ENCODE measurements around the gene COX8A. TPM values are rescaled to one million over a fixed set of nuclear protein-coding genes. Genes with fewer than 3 reads are reported as not detected.

COX8A gene
- total RNA-seq, 1 experiment from 2014 or later: 615 TPM

DNA sequence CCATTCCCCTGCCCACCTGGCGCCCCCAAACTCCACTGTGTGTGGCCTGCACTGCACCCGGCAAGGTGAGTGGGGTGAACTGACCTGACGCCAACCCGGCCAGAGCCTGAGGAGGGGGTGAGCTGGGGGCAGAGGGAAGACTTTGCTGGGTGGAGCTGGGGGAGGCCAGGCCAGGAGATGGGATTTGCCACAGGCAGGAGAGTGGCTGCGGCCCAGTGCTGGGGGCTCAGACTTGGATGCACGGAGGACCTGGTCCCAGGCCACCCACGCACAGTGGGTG is 43.5 kb downstream of the COX8A start:
- POLR2A ChIA-PET (ENCODE audit: low non-redundant PET): no interaction called here

DNA sequence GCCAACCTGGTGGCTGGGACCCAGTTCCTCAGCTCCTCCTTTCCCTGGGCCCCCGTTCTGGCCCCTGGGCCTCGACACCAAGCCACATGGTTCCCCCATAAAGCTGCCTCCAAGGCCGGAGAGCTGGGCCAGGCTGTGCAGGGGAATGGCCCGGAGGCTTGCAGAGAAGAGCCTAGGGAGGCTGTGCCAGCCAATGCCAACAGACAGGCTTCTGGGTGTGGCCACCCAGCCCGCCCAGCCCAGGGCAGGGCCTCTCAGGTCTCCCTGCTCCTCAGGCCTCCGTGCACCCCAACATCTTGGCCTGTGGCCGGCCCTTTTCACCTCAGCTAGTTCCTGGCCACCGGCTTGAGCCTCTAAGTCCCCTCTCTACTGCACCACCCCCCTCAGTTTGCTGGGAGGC is 43.9 kb downstream of the COX8A start:
- H3K27me3 ChIP-seq (replicated peaks; ENCODE audit: insufficient read depth, low read depth, low read length, poor library complexity): no peaks in the 10 kb centered on the region
- H3K36me3 ChIP-seq (ENCODE audit: insufficient read depth, low read length, poor library complexity, severe bottlenecking): no peaks in the 10 kb centered on the region
- H3K27ac ChIP-seq (ENCODE audit: low read depth, low read length, poor library complexity, severe bottlenecking): no peak overlapping the region
- ChIA-PET CTCF (no interaction called here), POLR2A (ENCODE audit: low non-redundant PET) (no interaction called here)
- DNase-seq (ENCODE audit: low spot score): no peak
- BruUV-seq (replicated peaks): no TSS peak
- H3K4me3 ChIP-seq (ENCODE audit: low read depth, low read length, poor library complexity, severe bottlenecking): no peak overlapping the region
- TF ChIP-seq EZH2 (IDR thresholded peaks at IDR 0.05; ENCODE audit: borderline replicate concordance, low read depth, low read length, poor library complexity, severe bottlenecking): no peak
- TF ChIP-seq, protein P1, sequence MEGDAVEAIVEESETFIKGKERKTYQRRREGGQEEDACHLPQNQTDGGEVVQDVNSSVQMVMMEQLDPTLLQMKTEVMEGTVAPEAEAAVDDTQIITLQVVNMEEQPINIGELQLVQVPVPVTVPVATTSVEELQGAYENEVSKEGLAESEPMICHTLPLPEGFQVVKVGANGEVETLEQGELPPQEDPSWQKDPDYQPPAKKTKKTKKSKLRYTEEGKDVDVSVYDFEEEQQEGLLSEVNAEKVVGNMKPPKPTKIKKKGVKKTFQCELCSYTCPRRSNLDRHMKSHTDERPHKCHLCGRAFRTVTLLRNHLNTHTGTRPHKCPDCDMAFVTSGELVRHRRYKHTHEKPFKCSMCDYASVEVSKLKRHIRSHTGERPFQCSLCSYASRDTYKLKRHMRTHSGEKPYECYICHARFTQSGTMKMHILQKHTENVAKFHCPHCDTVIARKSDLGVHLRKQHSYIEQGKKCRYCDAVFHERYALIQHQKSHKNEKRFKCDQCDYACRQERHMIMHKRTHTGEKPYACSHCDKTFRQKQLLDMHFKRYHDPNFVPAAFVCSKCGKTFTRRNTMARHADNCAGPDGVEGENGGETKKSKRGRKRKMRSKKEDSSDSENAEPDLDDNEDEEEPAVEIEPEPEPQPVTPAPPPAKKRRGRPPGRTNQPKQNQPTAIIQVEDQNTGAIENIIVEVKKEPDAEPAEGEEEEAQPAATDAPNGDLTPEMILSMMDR (conservative IDR thresholded peaks at IDR 0.05; ENCODE audit: low read depth, low read length): no peak
- intact Hi-C loops (cut with micrococcal nuclease; ENCODE audit: unreplicated experiment): no loop called here
- no peaks in the 10 kb centered on the region for H3K9me3 ChIP-seq (ENCODE audit: low read depth, low read length, poor library complexity, severe bottlenecking)
- H3K4me1 ChIP-seq (ENCODE audit: insufficient read depth, low read length, poor library complexity, severe bottlenecking): peaks cover 24% of the 10 kb centered on the region

More for the DNA sequence above, 43.5 kb downstream of the COX8A start:
- TF ChIP-seq, protein P1 (conservative IDR thresholded peaks at IDR 0.05; ENCODE audit: low read depth, low read length): no peak
- TF ChIP-seq EZH2 (IDR thresholded peaks at IDR 0.05; ENCODE audit: borderline replicate concordance, low read depth, low read length, poor library complexity, severe bottlenecking): no peak
- Histone ChIP-seq H3K27ac (ENCODE audit: low read depth, low read length, poor library complexity, severe bottlenecking) (no peak overlapping the region), H3K4me3 (ENCODE audit: low read depth, low read length, poor library complexity, severe bottlenecking) (no peak overlapping the region), H3K9me3 (ENCODE audit: low read depth, low read length, poor library complexity, severe bottlenecking) (no peaks in the 10 kb centered on the region), H3K36me3 (ENCODE audit: insufficient read depth, low read length, poor library complexity, severe bottlenecking) (no peaks in the 10 kb centered on the region), H3K4me1 (ENCODE audit: insufficient read depth, low read length, poor library complexity, severe bottlenecking) (peaks cover 24% of the 10 kb centered on the region), H3K27me3 (replicated peaks; ENCODE audit: insufficient read depth, low read depth, low read length, poor library complexity) (no peaks in the 10 kb centered on the region)
- no TSS peak for BruUV-seq (replicated peaks)
- DNase-seq (ENCODE audit: low spot score): no peak
- CTCF ChIA-PET: no interaction called here
- intact Hi-C loops (cut with micrococcal nuclease; ENCODE audit: unreplicated experiment): no loop called here

DNA sequence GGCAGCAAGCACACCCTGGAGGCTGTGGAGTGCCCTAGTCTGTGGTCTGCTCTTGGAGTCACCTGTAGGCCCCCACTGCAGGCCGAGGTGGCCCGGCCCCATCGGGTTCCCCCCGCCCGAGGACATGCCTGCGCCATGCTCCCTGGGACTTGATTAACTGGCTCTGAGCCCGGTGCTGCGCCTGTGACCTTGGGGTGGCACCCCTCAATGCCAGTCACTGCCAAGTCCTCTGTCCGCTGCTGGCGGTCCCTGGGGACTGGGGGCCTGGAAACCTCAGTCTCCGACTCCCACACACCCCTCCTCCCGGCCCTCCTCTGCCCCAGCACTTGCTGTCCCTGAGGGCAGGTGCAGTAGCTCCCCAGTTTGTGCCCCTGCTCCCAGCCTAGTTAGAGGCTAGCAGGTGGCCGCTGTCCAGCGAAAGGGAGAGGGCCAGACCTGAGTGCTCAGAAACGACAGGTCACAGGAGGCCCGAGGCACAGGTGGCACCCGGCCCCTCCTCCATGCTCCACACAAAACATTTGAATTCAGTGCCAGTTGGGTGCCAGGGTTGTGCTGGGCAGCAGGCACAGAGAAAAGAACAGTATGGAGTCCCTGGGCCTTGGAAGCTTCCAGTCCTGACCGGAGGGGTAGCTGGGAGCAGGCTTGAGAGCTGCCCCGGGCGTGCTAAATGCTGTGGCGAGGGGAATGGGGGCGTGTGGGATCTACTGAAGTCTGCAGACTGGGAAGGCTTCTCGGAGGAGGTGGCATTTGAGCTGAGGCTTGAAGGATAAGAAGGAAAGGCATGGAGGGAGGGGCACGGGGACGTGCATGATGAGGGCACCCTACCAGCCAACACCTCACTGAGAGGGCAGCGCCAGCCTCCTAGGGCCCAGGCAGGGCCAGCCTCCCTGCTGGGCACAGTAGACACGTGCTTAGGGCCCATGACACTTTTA is 45.0 kb downstream of the COX8A start:
- H3K9me3 ChIP-seq (ENCODE audit: low read depth, low read length, poor library complexity, severe bottlenecking): no peaks in the 10 kb centered on the region
- H3K36me3 ChIP-seq (ENCODE audit: insufficient read depth, low read length, poor library complexity, severe bottlenecking): no peaks in the 10 kb centered on the region
- DNase-seq (ENCODE audit: low spot score): no peak
- no peak overlapping the region for H3K4me3 ChIP-seq (ENCODE audit: low read depth, low read length, poor library complexity, severe bottlenecking)
- ChIA-PET POLR2A (ENCODE audit: low non-redundant PET) (interaction anchor here (0.6 kb wide), 1 partner anchor 48 kb away, joined by 3 read pairs; no protein-coding TSS in a partner anchor), CTCF (no interaction called here)
- peaks cover 24% of the 10 kb centered on the region for H3K4me1 ChIP-seq (ENCODE audit: insufficient read depth, low read length, poor library complexity, severe bottlenecking)
- intact Hi-C loops (cut with micrococcal nuclease; ENCODE audit: unreplicated experiment): no loop called here
- BruUV-seq (replicated peaks): no TSS peak
- TF ChIP-seq, protein P1 (conservative IDR thresholded peaks at IDR 0.05; ENCODE audit: low read depth, low read length): no peak
- no peak for TF ChIP-seq EZH2 (IDR thresholded peaks at IDR 0.05; ENCODE audit: borderline replicate concordance, low read depth, low read length, poor library complexity, severe bottlenecking)
- no peaks in the 10 kb centered on the region for H3K27me3 ChIP-seq (replicated peaks; ENCODE audit: insufficient read depth, low read depth, low read length, poor library complexity)
- no peak overlapping the region for H3K27ac ChIP-seq (ENCODE audit: low read depth, low read length, poor library complexity, severe bottlenecking)
